NB4 (cell line): ENCODE results near the gene RER1.

Experiments used
- MYC ChIP-seq: IDR thresholded peaks from 2 replicates; pipeline ENCODE4 v1.6.1; 2011; ENCODE audit warnings: low read depth, low read length
- POLR2A ChIP-seq: IDR thresholded peaks from 2 replicates; pipeline ENCODE4 v1.6.1; 2011; ENCODE audit warnings: mild to moderate bottlenecking; ENCODE audit not compliant: insufficient read length; ENCODE audit errors: extremely low read depth
- TF ChIP-seq, protein P1 (sequence below): IDR thresholded peaks from one replicate; pipeline ENCODE4 v1.5.1; 2012; ENCODE audit warnings: low read depth, low read length
- TF ChIP-seq, protein P2 (sequence below): IDR thresholded peaks from 2 replicates; pipeline ENCODE4 v1.6.1; 2011; ENCODE audit warnings: low read depth, low read length

DNA sequence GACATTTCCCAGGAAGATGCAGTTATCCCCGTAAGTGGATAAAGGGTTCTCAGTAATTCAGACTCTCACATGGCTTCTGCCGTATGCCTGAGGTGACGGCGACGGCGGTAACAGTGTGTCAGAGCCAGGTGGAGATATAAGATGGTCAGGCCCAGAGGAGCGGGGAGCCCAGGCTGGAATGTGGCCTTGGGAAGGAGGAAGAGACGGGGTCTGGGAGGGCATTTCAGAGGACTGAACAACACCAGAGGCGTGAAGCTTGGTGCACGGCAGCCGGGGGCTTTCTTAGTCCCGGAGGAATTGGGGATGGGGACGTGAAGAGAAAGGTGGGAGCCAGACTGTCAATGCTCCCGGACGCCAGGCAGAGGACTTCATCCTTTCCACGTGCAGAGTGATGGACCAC is 1.0 kb downstream of the RER1 start:
- TF ChIP-seq POLR2A (no peak), MYC (no peak)
- TF ChIP-seq, protein P1, sequence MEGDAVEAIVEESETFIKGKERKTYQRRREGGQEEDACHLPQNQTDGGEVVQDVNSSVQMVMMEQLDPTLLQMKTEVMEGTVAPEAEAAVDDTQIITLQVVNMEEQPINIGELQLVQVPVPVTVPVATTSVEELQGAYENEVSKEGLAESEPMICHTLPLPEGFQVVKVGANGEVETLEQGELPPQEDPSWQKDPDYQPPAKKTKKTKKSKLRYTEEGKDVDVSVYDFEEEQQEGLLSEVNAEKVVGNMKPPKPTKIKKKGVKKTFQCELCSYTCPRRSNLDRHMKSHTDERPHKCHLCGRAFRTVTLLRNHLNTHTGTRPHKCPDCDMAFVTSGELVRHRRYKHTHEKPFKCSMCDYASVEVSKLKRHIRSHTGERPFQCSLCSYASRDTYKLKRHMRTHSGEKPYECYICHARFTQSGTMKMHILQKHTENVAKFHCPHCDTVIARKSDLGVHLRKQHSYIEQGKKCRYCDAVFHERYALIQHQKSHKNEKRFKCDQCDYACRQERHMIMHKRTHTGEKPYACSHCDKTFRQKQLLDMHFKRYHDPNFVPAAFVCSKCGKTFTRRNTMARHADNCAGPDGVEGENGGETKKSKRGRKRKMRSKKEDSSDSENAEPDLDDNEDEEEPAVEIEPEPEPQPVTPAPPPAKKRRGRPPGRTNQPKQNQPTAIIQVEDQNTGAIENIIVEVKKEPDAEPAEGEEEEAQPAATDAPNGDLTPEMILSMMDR = no peak
- TF ChIP-seq, protein P2, sequence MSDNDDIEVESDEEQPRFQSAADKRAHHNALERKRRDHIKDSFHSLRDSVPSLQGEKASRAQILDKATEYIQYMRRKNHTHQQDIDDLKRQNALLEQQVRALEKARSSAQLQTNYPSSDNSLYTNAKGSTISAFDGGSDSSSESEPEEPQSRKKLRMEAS = no peak
